GM13976 (cell line): Measurements from ENCODE around the gene STOX2.

ENCODE experiments used
- DNase-seq: peaks from one replicate; pipeline ENCODE4 v3.0.0; 2012; ENCODE audit warnings: low spot score
- in situ Hi-C: fragments of 300-500 bp; cut with MboI; formaldehyde crosslinking; loops from one replicate; pipeline ENCODE4 v1.12.0; 2022; ENCODE audit warnings: low sequenced_read_pairs, mixed read lengths, inconsistent platforms; ENCODE audit not compliant: unreplicated experiment
- TF ChIP-seq, protein P1 (sequence below): IDR thresholded peaks from 2 replicates; pipeline ENCODE4 v1.5.1; 2012; ENCODE audit warnings: borderline replicate concordance, mild to moderate bottlenecking; ENCODE audit not compliant: insufficient read depth; ENCODE audit errors: extremely low read depth, missing control alignments, control extremely low read depth

The STOX2 gene, protein sequence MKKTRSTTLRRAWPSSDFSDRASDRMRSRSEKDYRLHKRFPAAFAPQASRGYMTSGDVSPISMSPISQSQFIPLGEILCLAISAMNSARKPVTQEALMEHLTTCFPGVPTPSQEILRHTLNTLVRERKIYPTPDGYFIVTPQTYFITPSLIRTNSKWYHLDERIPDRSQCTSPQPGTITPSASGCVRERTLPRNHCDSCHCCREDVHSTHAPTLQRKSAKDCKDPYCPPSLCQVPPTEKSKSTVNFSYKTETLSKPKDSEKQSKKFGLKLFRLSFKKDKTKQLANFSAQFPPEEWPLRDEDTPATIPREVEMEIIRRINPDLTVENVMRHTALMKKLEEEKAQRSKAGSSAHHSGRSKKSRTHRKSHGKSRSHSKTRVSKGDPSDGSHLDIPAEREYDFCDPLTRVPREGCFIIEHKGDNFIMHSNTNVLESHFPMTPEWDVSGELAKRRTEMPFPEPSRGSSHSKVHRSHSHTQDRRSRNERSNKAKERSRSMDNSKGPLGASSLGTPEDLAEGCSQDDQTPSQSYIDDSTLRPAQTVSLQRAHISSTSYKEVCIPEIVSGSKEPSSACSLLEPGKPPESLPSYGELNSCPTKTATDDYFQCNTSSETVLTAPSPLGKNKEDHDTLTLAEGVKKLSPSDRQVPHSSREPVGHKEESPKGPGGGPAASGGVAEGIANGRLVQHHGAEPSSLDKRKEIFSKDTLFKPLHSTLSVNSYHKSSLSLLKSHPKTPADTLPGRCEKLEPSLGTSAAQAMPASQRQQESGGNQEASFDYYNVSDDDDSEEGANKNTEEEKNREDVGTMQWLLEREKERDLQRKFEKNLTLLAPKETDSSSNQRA (N-terminal part only)

DNA sequence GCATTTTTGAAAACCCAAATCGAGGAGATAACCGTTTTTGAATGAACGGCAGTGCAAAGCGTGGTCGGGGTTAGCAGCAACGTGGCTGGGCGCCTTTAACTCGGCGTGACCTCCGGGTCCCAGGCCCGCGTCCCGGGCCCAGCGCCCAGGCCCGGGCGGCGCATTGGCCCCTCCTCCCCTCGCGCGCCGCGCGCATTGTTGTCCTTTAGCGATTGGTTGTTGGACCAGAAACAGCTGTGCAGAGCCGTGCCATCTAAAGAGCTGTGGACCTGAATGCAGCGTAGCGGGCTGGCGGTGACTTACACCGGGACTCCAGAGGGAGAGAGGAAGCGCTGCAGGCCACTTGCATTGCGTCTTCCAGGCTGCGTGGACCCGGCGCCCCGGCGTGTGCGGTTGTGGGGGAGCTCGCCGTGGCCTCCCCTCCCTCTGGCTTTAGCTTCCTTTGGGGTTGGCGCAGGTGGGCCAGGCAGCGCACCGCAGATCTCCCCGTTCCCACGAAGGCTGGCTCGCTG, at the start of gene STOX2:
Gene STOX2 (plus strand): TSS at position 227 of the 512 bp plus-strand sequence. CDS start 1,484 bp downstream, outside the sequence.
- no peak for DNase-seq
- TF ChIP-seq, protein P1, sequence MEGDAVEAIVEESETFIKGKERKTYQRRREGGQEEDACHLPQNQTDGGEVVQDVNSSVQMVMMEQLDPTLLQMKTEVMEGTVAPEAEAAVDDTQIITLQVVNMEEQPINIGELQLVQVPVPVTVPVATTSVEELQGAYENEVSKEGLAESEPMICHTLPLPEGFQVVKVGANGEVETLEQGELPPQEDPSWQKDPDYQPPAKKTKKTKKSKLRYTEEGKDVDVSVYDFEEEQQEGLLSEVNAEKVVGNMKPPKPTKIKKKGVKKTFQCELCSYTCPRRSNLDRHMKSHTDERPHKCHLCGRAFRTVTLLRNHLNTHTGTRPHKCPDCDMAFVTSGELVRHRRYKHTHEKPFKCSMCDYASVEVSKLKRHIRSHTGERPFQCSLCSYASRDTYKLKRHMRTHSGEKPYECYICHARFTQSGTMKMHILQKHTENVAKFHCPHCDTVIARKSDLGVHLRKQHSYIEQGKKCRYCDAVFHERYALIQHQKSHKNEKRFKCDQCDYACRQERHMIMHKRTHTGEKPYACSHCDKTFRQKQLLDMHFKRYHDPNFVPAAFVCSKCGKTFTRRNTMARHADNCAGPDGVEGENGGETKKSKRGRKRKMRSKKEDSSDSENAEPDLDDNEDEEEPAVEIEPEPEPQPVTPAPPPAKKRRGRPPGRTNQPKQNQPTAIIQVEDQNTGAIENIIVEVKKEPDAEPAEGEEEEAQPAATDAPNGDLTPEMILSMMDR, result no peak
- in situ Hi-C loops, result no loop called here

DNA sequence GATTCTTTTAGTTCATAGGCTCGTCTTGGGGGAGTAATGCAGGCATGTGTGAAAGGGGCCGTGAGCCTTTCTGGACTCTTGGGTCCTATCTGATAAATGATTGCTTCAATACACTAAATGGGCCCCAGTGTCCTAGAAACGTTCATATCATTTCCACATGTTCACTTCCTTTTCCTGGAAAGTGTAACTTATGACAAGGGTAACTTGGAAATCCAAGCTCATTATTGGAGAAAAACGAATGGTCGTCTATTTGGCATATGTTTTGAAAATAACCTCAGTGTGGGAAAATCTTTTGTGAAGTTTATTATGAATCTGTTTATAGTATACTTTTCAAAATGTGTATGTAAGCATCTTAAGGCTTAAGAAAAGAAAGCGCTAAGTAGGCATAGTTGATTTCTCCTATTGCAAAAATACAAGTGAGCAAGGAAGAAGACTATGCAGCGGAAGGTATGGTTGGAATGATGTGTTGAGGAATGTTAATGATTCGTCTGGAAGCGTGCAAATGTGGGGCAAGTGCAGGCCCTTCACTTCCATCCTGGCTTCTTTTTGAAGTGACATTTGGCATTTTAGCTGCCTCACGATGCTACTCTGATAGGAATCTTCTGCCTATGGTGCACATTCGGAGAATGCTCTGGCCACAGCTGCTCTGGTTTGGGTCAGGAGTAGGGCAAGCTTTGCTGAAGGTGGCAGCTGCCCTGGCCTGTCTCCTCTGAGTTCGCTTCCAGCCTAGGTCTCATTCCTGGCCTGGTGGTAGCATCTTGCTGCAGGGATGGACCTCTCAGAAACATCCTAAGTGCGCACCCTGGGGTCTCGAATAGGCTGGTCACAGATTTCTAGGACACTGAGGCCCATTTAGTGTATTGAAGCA, 49.5 kb upstream of the STOX2 start:
- TF ChIP-seq, protein P1, result no peak
- no peak for DNase-seq
- in situ Hi-C loops, result no loop called here

DNA sequence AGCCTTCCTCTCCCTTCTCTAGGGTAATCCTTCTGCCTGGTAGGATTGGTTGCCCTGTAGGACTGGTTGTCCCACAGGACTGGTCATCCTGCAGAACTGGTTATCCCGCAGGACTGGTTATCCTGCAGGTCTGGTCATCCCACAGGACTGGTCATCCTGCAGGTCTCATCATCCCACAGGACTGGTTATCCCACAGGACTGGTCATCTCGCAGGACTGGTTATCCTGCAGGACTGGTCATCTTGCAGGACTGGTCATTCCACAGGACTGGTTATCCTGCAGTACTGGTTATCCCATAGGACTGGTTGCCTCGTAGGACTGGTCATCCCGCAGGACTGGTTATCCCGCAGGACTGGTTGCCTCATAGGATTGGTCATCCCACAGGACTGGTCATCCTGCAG, 48.1 kb upstream of the STOX2 start:
- TF ChIP-seq, protein P1, result no peak
- no peak for DNase-seq
- in situ Hi-C loops, result no loop called here

DNA sequence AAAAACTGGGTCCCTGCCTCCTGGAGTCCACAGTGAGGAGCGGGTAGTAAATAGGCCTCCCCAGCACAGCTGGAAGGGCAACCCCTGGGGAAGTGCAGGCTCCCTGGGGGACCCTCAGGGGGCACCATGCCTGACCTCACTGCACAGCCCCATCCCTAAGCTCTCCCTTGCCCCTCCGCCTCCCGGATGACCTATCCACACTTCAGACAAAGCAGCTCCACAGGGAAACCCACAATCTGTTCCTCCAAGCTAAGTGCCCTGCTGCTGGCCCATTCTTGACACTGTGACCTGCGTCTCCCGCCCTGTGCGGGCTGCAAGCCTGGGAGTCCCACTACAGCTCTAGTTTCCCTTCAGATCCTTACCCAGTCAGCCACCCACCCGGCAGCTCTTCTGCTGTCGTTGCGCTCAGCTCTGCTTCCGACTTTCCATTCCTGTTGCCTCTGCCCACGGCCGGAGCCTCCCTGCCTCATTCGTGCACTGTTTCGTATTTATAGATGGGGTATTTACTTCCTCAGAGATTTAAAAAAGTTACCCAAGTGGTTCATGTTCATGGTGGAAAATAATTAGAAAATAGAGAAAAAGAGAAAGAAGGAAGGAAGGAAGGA, 47.0 kb upstream of the STOX2 start:
- TF ChIP-seq, protein P1, result no peak
- in situ Hi-C loops, result no loop called here
- no peak for DNase-seq

DNA sequence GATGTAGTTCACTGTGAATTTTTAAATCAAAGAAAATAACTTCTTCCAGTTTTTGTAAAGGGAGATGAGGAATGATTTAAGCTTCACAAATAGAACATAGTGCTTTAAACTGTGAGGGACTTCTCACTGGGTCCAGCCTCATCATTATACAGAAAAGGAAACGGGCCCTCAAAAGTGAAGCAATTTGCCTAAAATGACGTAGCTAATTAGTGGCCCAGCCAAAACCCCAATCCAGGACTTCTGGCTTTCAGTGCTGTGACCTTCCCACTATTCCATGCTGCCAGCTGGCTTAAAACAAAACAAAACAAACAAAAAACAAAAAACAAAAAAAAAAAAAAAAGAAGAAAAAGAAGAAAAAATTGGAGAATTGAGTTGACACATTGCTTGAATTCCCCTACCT, 45.0 kb upstream of the STOX2 start:
- in situ Hi-C loops, result no loop called here
- TF ChIP-seq, protein P1, result no peak
- DNase-seq, result no peak
